Endodermal cell (in vitro differentiated cells): ENCODE data around the gene CD69. TPM values are rescaled to one million over a fixed set of nuclear protein-coding genes. Genes with fewer than 3 reads are reported as not detected.

Experiments used
- total RNA-seq, 2 donors: library from RNA; stranded (reverse); fragmentation: NEBNext Ultra II Directional in 1 of 2; extraction: Animal tissue kit (Norgen Biotek cat#: 25700) in 1 of 2; gene quantifications; 2 replicates in 1 of 2; 3 replicates in 1 of 2; pipeline ENCODE4 v1.2.1, GENCODE V29; 2021

Gene CD69
- total RNA-seq, 2 donors from 2014 or later: not detected

Other genes with a start within 250 kb of the CD69 start
- gene KLRB1, start 153.0 kb downstream of the CD69 start, total RNA-seq: not detected
- gene CLEC2D, start 91.2 kb downstream of the CD69 start, total RNA-seq: 10 to 100 TPM; 19.3 to 21.5 TPM
- gene CLECL1, start 27.8 kb downstream of the CD69 start, total RNA-seq: not detected
- gene KLRF1, start 66.6 kb upstream of the CD69 start, total RNA-seq: not detected
- gene CLEC2B, start 108.5 kb upstream of the CD69 start, total RNA-seq: not detected
- not detected for gene KLRF2, start 120.6 kb upstream of the CD69 start, total RNA-seq
- gene CLEC2A, start 171.5 kb upstream of the CD69 start, total RNA-seq: 1 to 10 TPM in 1 of 2 donors, not detected in 1; 3.8 TPM
- gene CLEC12A, start 210.5 kb upstream of the CD69 start, total RNA-seq: not detected
- not detected for gene CLEC1B, start 238.2 kb upstream of the CD69 start, total RNA-seq
- gene CLEC12B, start 249.7 kb upstream of the CD69 start, total RNA-seq: not detected